NCI-H187 treated with DMSO at 0.1 percent for 48 hours (cell line): Measurements from ENCODE around the gene PAPPA.

Experiments
- DNase-seq: peaks from one replicate; lab custom pipeline; 2025; lab: John Stamatoyannopoulos, UW

Gene PAPPA

GRCh38 chr9:116316246-116316645, 162.7 kb downstream of the PAPPA start:
- no peak for DNase-seq

- DNase-seq, result no peak
Observed at GRCh38 chr9:116317503-116317902, 163.9 kb downstream of the PAPPA start.

- DNase-seq, result no peak
Observed at GRCh38 chr9:116318468-116319374, 165.1 kb downstream of the PAPPA start.

- DNase-seq, result no peak
Observed at GRCh38 chr9:116319480-116319879, 165.9 kb downstream of the PAPPA start.

- no peak for DNase-seq
Observed at GRCh38 chr9:116320290-116320689, 166.7 kb downstream of the PAPPA start.

GRCh38 chr9:116322521-116322920, 168.9 kb downstream of the PAPPA start:
- DNase-seq, result no peak

GRCh38 chr9:116323012-116323411, 169.4 kb downstream of the PAPPA start:
- DNase-seq, result no peak

- DNase-seq, result no peak
Observed at GRCh38 chr9:116323571-116323970, 170.0 kb downstream of the PAPPA start.

GRCh38 chr9:116325924-116326323, 172.3 kb downstream of the PAPPA start:
- DNase-seq, result no peak

GRCh38 chr9:116327701-116328405, 174.3 kb downstream of the PAPPA start:
- no peak for DNase-seq

GRCh38 chr9:116329470-116329869, 175.9 kb downstream of the PAPPA start:
- DNase-seq, result no peak

GRCh38 chr9:116331241-116331640, 177.7 kb downstream of the PAPPA start:
- DNase-seq, result no peak

GRCh38 chr9:116332090-116332489, 178.5 kb downstream of the PAPPA start:
- no peak for DNase-seq

- no peak for DNase-seq
Observed at GRCh38 chr9:116333254-116333653, 179.7 kb downstream of the PAPPA start.

- no peak for DNase-seq
Observed at GRCh38 chr9:116334546-116335150, 181.1 kb downstream of the PAPPA start.

- no peak for DNase-seq
Observed at GRCh38 chr9:116335392-116335791, 181.8 kb downstream of the PAPPA start.

GRCh38 chr9:116336133-116336862, 182.7 kb downstream of the PAPPA start:
- DNase-seq, result no peak

- DNase-seq, result no peak
Observed at GRCh38 chr9:116337015-116337414, 183.4 kb downstream of the PAPPA start.

GRCh38 chr9:116340270-116340669, 186.7 kb downstream of the PAPPA start:
- DNase-seq, result no peak

GRCh38 chr9:116342061-116342460, 188.5 kb downstream of the PAPPA start:
- DNase-seq, result no peak

GRCh38 chr9:116342941-116343340, 189.3 kb downstream of the PAPPA start:
- no peak for DNase-seq

GRCh38 chr9:116344416-116344815, 190.8 kb downstream of the PAPPA start:
- DNase-seq, result no peak
